ENCODE measurements around the gene DUOX2. TPM values are rescaled to one million over a fixed set of nuclear protein-coding genes. Genes with fewer than 3 reads are reported as not detected.

The DUOX2 gene
- not detected for total RNA-seq

DNA sequence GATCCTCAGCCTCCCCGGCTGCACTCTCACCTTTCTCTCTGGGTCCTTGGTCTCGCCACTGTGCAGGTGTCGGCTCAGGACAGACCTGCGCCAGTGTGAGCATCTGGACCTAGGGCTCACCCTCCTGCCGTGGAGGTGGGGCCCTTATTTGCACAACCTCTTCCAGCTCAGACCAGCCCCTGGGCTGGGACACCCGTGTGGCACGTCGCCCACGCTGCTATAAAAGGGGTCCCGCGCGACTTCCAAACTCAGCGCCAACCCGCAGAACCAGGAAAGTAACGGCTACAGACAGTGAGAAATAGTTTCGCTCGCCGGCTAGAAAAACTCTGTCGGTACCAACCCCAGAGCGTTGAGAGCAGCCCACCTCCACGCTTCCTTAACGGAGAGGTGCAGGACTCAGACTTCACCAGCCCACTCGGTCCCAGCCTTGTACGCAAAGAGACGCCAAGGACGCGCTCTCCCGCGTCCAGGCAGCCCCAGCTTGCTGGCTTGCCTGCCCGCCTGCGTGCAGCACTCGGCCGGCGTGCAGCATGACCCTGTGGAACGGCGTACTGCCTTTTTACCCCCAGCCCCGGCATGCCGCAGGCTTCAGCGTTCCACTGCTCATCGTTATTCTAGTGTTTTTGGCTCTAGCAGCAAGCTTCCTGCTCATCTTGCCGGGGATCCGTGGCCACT is at the start of gene DUOX2, which contains the start of gene DUOXA2:
DUOX2 (minus strand) TSS at position 97 of the 675 bp plus-strand sequence. CDS start 761 bp downstream, outside the sequence.
DUOXA2 (plus strand) TSS at position 251 of the 675 bp plus-strand sequence; CDS start at position 531, 280 bp downstream.

DNA sequence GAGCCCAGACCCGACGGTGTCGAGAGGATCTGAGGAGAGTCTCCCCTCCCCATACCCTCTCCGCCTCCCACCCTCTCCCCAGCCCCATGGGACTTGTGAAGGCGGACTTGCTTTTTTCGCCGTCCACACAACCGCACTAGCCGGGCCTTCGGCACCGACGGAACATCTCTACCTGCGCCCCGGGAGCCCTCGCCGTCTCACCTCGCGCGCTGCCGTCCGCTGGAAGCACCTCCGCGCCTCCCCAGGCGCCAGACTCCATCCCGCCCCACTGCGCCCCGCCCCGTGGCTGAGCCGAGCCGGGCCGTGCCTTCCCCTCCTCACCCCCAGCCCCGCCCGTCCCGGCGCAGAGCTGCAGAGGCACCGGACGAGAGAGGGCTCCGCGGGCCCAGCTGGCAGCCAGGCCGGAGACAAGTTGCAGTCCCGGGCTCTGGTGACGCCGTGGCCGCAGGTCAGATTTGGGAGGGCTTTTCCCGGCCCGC is 15.7 kb upstream of the DUOX2 start, which contains the start of the genes DUOX1 and DUOXA1:
DUOX1 (plus strand) TSS at position 344 of the 479 bp plus-strand sequence. CDS start 1,973 bp downstream, outside the sequence.
DUOXA1 (minus strand) TSS at position 229 of the 479 bp plus-strand sequence. CDS start 6,865 bp downstream, outside the sequence.

Other genes with a start within 250 kb of the DUOX2 start
- not detected for gene TERB2, start 157.5 kb downstream of the DUOX2 start, total RNA-seq
- 1 to 10 TPM; 5.7 to 6.0 TPM for gene SORD, start 91.0 kb downstream of the DUOX2 start, total RNA-seq
- not detected for gene DUOXA2, start 154 bp upstream of the DUOX2 start, total RNA-seq
- not detected for gene DUOXA1, start 15.7 kb upstream of the DUOX2 start, total RNA-seq
- not detected for gene DUOX1, start 15.8 kb upstream of the DUOX2 start, total RNA-seq
- 1 to 10 TPM; 1.1 to 1.7 TPM for gene SHF, start 73.8 kb upstream of the DUOX2 start, total RNA-seq
- gene SLC28A2, start 138.1 kb upstream of the DUOX2 start, total RNA-seq: not detected